K562 treated with DMSO at 1 percent for 48 hours (cell line): ENCODE measurements around the gene MRPL52. TPM values are rescaled to one million over a fixed set of nuclear protein-coding genes. Genes with fewer than 3 reads are reported as not detected.

Experiments used
- total RNA-seq: library from RNA; unstranded; fragments of 300-600 nt; gene quantifications from 2 replicates; pipeline ENCODE4 v1.2.3, GENCODE V29; 2022; ENCODE audit warnings: low replicate concordance; ENCODE audit errors: extremely low read depth

Gene MRPL52
- total RNA-seq = not detected in 2 replicates

DNA sequence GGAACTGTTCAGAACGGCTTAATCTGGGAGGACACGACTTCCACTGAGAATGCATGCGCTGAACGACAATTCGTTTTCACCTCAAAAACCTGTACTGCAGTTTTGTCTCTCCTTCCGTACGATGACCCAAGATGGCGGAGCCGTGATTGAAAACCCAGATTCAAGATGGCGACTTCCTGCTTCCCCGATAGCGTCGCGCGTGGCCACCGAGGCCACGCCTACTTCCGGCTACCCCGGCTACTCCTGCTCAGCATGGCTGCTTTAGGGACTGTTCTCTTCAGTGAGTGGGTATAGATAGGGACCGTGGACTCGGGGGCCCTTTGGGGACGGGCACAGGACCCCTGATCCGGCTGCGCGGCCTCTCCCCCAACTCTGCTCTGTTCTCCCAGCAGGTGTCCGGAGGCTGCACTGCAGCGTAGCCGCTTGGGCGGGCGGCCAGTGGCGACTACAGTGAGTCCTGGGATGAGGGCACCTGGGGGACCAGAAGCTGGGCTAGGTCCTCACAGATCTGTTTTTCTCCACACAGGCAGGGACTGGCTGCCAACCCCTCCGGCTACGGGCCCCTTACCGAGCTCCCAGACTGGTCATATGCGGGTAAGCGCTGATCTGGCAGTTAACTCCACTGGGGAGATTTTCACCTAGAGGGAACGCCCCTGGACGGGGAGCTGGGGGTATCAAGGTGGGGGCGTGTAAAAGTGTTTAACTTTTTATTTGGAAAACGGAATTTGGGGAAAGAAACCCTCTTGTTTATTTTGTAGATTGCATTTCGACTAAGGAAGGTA, at the start of gene MRPL52:
TSS of gene MRPL52 (plus strand) at position 227 of the 782 bp plus-strand sequence. CDS start at position 253, 26 bp downstream.

DNA sequence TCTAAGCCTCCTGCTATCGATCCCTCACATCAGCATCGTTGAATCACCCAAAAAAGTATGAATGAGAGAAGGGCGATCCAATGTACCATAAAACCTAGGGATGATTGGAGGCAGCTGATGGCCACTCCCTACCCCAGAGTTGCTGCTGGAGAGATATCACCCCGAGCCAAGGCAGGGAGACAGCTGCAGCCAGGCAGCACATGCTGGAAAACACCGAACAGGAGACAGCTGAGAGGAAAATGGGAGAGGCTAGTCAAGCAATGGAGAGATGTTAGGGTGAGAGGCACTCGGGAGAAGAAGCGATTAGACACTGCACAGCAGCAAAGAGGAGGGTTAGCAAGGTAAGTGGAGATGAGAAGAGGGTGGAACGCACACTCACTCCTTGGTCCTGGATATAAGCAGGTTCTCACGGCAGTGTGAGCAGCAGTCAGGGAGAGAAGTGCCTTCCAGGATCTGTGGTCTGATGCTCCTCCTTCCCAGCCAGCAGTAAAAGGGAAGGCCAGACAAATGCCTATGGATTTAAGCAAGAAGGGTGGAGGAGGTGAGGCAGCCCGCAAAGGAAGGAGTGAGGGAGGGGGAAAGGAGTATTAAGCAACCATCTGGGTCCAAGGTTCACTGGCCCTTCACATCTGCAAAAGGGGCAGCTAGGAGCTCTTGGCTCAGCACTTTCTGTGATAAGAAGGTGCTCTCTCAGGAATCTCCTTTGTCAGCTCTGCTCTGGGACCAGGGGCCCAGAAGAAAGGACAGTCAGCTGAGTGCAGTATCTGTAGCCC, 14.6 kb upstream of the MRPL52 start, which contains the start of gene SLC7A7:
TSS of gene SLC7A7 (minus strand) at position 495 of the 773 bp plus-strand sequence. CDS start 2,037 bp downstream, outside the sequence.

DNA sequence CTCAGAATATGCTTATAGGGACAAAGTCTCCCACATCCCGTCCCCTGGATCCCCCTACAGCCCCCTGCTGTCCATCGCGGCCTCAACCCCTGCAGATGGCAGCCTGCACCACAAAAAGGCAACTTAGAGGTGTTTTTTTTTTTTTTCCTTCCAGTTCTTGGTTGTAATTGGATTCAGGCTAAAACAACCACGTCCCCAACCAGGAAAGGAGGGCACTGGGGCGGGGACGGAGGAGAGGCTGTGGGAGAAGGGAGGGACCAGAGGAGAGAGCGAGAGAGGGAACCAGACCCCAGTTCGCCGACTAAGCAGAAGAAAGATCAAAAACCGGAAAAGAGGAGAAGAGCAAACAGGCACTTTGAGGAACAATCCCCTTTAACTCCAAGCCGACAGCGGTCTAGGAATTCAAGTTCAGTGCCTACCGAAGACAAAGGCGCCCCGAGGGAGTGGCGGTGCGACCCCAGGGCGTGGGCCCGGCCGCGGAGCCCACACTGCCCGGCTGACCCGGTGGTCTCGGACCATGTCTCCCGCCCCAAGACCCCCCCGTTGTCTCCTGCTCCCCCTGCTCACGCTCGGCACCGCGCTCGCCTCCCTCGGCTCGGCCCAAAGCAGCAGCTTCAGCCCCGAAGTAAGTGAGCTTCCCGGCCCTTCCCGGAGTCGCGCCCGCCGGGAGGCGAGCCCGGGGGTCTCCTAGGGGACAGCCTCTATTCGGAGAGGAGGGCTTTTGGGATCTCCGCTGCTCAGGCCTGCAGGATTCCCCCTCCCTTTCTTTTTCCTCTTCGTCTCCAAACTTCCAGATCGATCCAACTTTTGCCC, 6.8 kb downstream of the MRPL52 start, which contains the start of gene MMP14:
TSS of gene MMP14 (plus strand) at position 285 of the 813 bp plus-strand sequence. CDS start at position 518, 233 bp downstream.

DNA sequence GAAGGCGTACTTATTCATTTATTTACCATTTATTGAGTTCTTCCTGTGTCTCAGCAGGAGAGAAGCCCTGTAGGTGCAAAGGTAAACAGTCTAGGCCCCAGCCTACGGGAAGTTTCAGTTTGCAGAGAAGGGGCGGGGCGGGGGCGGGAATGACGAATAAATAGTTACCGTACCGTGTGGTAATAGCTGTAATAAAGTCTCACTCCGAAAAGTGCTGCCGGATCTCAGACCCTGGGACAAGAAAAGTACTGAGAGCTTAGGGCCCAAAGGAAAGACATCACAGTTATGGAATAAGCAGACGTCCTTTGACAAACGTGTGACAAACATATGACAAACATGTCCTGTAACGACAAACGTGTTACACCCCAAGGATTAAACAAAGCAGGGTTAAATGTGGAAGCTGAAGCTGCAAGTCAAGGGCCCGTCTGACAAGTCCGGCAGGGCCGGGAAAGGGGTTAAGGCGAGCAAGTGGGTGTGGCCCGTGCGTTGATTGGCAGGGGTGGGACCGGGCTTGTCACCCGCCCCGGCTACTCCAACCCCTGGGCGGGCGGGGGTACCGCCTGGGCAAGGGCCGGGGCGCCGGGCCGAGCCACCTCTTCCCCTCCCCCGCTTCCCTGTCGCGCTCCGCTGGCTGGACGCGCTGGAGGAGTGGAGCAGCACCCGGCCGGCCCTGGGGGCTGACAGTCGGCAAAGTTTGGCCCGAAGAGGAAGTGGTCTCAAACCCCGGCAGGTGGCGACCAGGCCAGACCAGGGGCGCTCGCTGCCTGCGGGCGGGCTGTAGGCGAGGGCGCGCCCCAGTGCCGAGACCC, 41.7 kb downstream of the MRPL52 start, which contains the start of gene LRP10:
TSS of gene LRP10 (plus strand) at position 517 of the 809 bp plus-strand sequence. CDS start 564 bp downstream, outside the sequence.

DNA sequence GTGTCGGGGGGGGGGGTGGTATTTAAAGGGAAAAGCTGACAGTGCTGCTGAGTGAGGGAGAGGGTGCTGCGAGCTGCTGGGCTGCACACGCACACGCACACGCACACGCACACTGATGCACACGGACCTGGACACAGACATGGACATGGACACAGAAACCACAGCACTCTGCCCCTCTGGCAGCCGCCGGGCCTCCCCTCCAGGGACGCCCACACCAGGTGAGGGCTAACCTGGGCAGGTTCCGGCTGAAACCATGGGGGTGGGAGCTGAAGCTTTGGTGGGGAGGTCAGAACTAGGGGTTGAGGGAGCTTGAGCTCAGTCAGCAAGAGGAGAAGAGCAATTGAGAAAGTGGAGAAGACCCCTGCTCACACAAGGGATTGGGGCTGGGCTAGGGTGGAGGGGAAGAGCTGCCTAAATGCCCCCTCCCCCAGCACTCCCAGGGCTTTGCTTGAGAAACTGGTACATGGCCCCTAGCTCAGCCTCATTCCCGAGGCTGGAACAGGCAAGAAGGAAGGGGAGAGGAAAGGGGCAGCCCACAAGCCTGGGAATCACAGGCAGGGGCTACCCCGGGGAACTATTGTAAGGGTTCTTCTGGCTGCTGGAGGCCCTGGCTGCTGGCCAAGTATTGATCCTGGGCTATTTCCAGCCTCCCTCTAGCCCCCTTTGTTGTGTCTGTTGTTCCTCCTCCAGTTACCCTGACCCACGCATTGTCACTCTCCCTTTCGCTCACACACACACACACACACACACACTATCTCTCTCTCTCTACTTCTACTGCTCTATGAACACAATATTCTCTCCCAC, 53.7 kb downstream of the MRPL52 start, which contains the start of gene REM2:
TSS of gene REM2 (plus strand) at position 50 of the 804 bp plus-strand sequence. CDS start at position 116, 66 bp downstream.

Other genes starting within 250 kb of the MRPL52 start
- not detected in 2 replicates for gene DAD1, start 240.7 kb upstream of the MRPL52 start, total RNA-seq
- not detected in 2 replicates for gene ABHD4, start 231.6 kb upstream of the MRPL52 start, total RNA-seq
- gene OR6J1, start 185.5 kb upstream of the MRPL52 start, total RNA-seq = not detected in 2 replicates
- not detected in 2 replicates for gene OXA1L, start 63.2 kb upstream of the MRPL52 start, total RNA-seq
- gene SLC7A7, start 14.5 kb upstream of the MRPL52 start, total RNA-seq = not detected in 2 replicates
- gene MMP14, start 6.7 kb downstream of the MRPL52 start, total RNA-seq = not detected in 2 replicates
- gene LRP10, start 41.9 kb downstream of the MRPL52 start, total RNA-seq = not detected in 2 replicates
- not detected in 2 replicates for gene REM2, start 53.3 kb downstream of the MRPL52 start, total RNA-seq
- not detected in 2 replicates for gene RBM23, start 89.3 kb downstream of the MRPL52 start, total RNA-seq
- not detected in 2 replicates for gene PRMT5, start 99.5 kb downstream of the MRPL52 start, total RNA-seq
- gene HAUS4, start 127.2 kb downstream of the MRPL52 start, total RNA-seq = not detected in 2 replicates
- not detected in 2 replicates for gene AJUBA, start 152.7 kb downstream of the MRPL52 start, total RNA-seq
- gene C14orf93, start 180.3 kb downstream of the MRPL52 start, total RNA-seq = not detected in 2 replicates
- gene PSMB5, start 205.0 kb downstream of the MRPL52 start, total RNA-seq = not detected in 2 replicates
- not detected in 2 replicates for gene PSMB11, start 212.3 kb downstream of the MRPL52 start, total RNA-seq
- not detected in 2 replicates for gene CDH24, start 227.6 kb downstream of the MRPL52 start, total RNA-seq